ENCODE measurements around the gene SLC25A26. TPM values are rescaled to one million over a fixed set of nuclear protein-coding genes. Genes with fewer than 3 reads are reported as not detected.

SLC25A26 gene
- polyA plus RNA-seq, 1 donor (not counting 4 experiments of a cell fraction or from before 2014, with no cell fraction given): 25.2 TPM

- Histone ChIP-seq H3K4me2 (ENCODE audit: control insufficient read depth, extremely low read depth, insufficient read depth, low read depth, low read length) (no peak overlapping the region), H3K27me3 (ENCODE audit: control insufficient read depth, extremely low read depth, insufficient read depth, low read length) (no peaks in the 10 kb centered on the region), H2AFZ (ENCODE audit: control insufficient read depth, low read length) (no peak overlapping the region), H3K4me3 (ENCODE audit: control insufficient read depth in 2 of 3, extremely low read depth in 1 of 3, insufficient read depth in 2 of 3, low read depth in 1 of 3, low read length in 3 of 3) (no peak overlapping the region), H3K79me2 (ENCODE audit: control insufficient read depth, insufficient read depth, low read length) (no peaks in the 10 kb centered on the region), H3K4me1 (ENCODE audit: control insufficient read depth, extremely low read depth, insufficient read depth, low read length) (no peaks in the 10 kb centered on the region), H4K20me1 (ENCODE audit: control insufficient read depth, extremely low read depth, insufficient read depth, low read length) (no peaks in the 10 kb centered on the region), H3K9me1 (ENCODE audit: control insufficient read depth, extremely low read depth, insufficient read depth, low read length) (no peaks in the 10 kb centered on the region), H3K36me3 (ENCODE audit: control insufficient read depth in 2 of 2, extremely low read depth in 1 of 2, insufficient read depth in 2 of 2, low read length in 2 of 2) (peaks cover 24 to 38% of the 10 kb centered on the region in 2 experiments), H3K27ac (ENCODE audit: control insufficient read depth, insufficient read depth, low read length) (no peak overlapping the region), H3K9me3 (ENCODE audit: control insufficient read depth, low read depth, low read length) (no peaks in the 10 kb centered on the region), H3K9ac (ENCODE audit: control insufficient read depth, extremely low read depth, insufficient read depth, low read length) (no peak overlapping the region)
- dilution Hi-C loops (cut with MboI; ENCODE audit: extremely low pct_ligation_motif_present, low sequenced_read_pairs): no loop called here
- TF ChIP-seq EZH2 (IDR thresholded peaks at IDR 0.05; ENCODE audit: low read length) (no peak), CTCF (optimal IDR thresholded peaks at IDR 0.05 in 1 of 3, IDR thresholded peaks at IDR 0.05 in 1 of 3, conservative IDR thresholded peaks at IDR 0.05 in 1 of 3; ENCODE audit: extremely low read depth in 1 of 3, insufficient read depth in 2 of 3, low read length in 3 of 3) (no peak)
- DNase-seq (ENCODE audit: low read depth, low spot score) (no peak), FAIRE-seq (no peak)
Measured at GRCh38 chr3:66379565-66379964, 158.8 kb downstream of the SLC25A26 start.

- Histone ChIP-seq H3K9me1 (ENCODE audit: control insufficient read depth, extremely low read depth, insufficient read depth, low read length) (no peaks in the 10 kb centered on the region), H3K9me3 (ENCODE audit: control insufficient read depth, low read depth, low read length) (no peaks in the 10 kb centered on the region), H3K27me3 (ENCODE audit: control insufficient read depth, extremely low read depth, insufficient read depth, low read length) (no peaks in the 10 kb centered on the region), H3K4me2 (ENCODE audit: control insufficient read depth, extremely low read depth, insufficient read depth, low read depth, low read length) (no peak overlapping the region), H3K27ac (ENCODE audit: control insufficient read depth, insufficient read depth, low read length) (no peak overlapping the region), H4K20me1 (ENCODE audit: control insufficient read depth, extremely low read depth, insufficient read depth, low read length) (no peaks in the 10 kb centered on the region), H2AFZ (ENCODE audit: control insufficient read depth, low read length) (no peak overlapping the region), H3K4me1 (ENCODE audit: control insufficient read depth, extremely low read depth, insufficient read depth, low read length) (no peaks in the 10 kb centered on the region), H3K9ac (ENCODE audit: control insufficient read depth, extremely low read depth, insufficient read depth, low read length) (no peak overlapping the region), H3K79me2 (ENCODE audit: control insufficient read depth, insufficient read depth, low read length) (no peaks in the 10 kb centered on the region), H3K4me3 (ENCODE audit: control insufficient read depth in 2 of 3, extremely low read depth in 1 of 3, insufficient read depth in 2 of 3, low read depth in 1 of 3, low read length in 3 of 3) (no peak overlapping the region), H3K36me3 (ENCODE audit: control insufficient read depth in 2 of 2, extremely low read depth in 1 of 2, insufficient read depth in 2 of 2, low read length in 2 of 2) (peaks cover 30 to 45% of the 10 kb centered on the region in 2 experiments)
- TF ChIP-seq EZH2 (IDR thresholded peaks at IDR 0.05; ENCODE audit: low read length) (no peak), CTCF (optimal IDR thresholded peaks at IDR 0.05 in 1 of 3, IDR thresholded peaks at IDR 0.05 in 1 of 3, conservative IDR thresholded peaks at IDR 0.05 in 1 of 3; ENCODE audit: extremely low read depth in 1 of 3, insufficient read depth in 2 of 3, low read length in 3 of 3) (no peak)
- FAIRE-seq: no peak
- no peak for DNase-seq (ENCODE audit: low read depth, low spot score)
- dilution Hi-C loops (cut with MboI; ENCODE audit: extremely low pct_ligation_motif_present, low sequenced_read_pairs): no loop called here
Measured at GRCh38 chr3:66380200-66380932, 159.6 kb downstream of the SLC25A26 start.
